Choroid plexus epithelial cell (primary cell): Measurements from ENCODE around the gene FNDC3B.

Experiments
- DNase-seq: peaks from one replicate; pipeline ENCODE4 v3.0.0-alpha.2; 2010; ENCODE audit warnings: low read depth
- H3K4me3 ChIP-seq: 2 replicates; pipeline ENCODE4 v1.5.1; 2011; ENCODE audit warnings: low read depth, mild to moderate bottlenecking, control low read depth, low read length, moderate library complexity
- TF ChIP-seq, protein P1 (sequence below): conservative IDR thresholded peaks from 2 replicates; pipeline ENCODE4 v1.5.1; 2011; ENCODE audit warnings: low read depth, mild to moderate bottlenecking, control low read depth, inconsistent platforms, low read length, moderate library complexity

FNDC3B gene

DNA sequence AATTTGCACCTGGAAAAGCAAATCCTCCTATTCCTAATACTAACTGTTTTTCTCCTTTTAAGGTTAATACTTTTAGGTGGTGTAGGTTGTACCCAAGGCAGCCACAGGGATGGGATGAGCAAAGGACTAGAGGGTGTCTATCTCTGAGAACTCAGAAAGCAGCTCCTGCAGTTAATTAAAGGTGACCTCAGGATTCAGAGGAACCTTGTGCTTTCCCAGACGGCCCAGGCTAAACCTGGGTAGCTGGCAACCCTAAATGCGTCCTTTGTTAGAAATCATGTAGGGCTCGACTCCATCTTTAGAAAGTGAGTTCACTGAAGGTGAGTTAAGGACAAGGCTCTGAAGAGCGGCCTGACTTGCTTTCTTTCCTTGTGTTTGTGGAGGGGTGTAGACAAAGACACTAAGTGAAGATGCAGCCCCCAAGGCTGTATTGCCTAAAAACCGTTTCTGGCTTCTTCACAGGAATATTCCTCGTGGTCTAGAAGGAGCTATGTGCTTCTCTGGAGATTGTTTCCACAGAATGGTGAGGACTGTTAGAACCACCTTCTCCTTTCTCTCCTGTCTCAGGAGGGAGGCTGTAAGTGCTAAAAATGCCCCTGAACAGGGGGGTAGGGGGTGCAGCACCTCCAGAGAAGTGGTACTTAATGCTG lies 14.9 kb downstream of the FNDC3B start:
- TF ChIP-seq, protein P1, sequence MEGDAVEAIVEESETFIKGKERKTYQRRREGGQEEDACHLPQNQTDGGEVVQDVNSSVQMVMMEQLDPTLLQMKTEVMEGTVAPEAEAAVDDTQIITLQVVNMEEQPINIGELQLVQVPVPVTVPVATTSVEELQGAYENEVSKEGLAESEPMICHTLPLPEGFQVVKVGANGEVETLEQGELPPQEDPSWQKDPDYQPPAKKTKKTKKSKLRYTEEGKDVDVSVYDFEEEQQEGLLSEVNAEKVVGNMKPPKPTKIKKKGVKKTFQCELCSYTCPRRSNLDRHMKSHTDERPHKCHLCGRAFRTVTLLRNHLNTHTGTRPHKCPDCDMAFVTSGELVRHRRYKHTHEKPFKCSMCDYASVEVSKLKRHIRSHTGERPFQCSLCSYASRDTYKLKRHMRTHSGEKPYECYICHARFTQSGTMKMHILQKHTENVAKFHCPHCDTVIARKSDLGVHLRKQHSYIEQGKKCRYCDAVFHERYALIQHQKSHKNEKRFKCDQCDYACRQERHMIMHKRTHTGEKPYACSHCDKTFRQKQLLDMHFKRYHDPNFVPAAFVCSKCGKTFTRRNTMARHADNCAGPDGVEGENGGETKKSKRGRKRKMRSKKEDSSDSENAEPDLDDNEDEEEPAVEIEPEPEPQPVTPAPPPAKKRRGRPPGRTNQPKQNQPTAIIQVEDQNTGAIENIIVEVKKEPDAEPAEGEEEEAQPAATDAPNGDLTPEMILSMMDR, result no peak
- no peak for DNase-seq
- no peak overlapping the region for H3K4me3 ChIP-seq

DNA sequence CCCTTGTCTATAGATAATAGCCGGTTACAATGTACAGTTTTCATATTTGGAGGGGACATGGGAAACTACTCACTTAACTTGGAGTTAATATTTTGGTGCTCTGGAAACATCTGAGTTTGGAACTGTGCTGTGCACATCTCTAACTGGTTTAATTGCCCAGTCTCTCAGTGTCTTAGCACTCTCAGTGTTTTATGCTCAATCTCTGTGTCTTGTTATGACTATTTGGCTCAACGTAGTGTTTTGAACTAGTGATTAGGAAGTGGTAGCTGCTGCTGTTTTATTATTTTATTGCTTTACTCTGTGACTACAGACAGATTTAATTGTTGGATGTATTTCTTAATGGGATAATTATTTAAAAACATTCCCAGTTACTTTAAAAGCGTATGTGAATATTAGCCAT lies 17.0 kb downstream of the FNDC3B start:
- DNase-seq, result no peak
- no peak overlapping the region for H3K4me3 ChIP-seq
- TF ChIP-seq, protein P1, result no peak

DNA sequence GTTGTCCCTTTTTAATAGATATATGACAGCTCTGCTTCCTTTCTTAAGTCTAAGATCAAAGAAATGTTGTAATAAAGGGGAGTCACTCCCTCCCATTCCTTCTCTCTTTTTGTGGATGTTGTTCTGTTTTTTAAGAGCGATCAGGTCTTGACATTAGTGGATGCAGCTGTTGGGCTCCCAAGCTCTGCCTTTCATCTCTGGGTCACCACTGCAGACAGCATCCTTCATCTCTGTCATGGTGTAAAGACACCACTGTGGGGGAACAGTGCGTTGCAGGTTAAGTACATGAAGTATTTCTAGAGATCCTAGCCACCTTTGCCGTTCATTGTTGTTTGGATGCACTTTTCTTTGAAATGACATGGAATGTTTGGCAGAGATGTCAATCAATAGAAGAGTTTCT lies 17.7 kb downstream of the FNDC3B start:
- DNase-seq, result no peak
- no peak overlapping the region for H3K4me3 ChIP-seq
- TF ChIP-seq, protein P1, result no peak

DNA sequence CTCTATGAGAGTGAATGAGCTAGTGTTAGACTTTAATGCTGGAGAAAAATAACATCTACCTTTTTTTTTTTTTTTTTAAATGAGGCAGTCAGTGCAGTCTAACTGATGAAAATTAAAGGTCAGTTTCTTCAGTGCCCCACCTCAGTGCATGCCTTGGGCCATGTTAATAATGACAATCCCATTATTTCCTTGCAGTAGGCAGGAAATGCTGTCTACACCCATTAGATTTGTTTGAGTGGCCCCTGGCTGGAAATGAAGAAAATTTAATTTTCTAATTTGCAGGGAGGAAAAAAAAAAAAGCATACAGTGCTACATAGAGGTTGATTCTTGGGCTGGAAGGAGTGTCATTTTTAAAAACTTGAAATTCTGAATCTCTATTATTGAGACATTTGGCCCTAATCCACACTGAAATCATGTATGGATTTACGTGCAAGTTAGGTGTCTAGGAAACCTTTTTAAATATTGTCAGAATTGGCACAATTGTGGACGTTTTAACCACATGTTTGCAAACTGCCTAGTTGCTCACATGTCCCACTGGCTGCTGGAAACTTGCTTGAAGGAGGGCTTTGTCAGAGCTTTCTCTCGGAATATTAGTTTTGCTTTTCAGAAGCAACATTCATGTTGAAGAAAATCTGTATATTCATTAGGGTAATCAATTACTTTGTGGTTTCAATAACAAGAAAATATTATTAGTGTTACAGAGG lies 18.4 kb downstream of the FNDC3B start:
- H3K4me3 ChIP-seq, result no peak overlapping the region
- DNase-seq, result no peak
- TF ChIP-seq, protein P1, result no peak

DNA sequence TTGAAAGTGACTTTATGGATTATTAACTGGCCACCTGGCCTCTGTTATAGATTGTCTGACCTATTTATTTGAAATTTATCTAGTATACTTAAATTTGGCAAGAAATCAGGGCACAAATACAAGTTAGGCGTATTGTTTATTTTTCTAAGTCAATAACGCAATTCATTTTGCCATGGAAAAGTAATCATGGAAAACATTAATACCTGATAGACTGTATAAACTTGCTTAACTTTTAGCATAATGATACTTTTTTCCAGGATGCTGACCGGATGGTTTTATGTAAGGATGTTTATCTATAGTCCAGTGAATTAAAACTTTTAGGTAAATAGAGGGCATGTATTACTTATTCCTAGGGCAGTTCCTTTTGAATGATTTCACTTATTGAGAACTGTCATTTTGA lies 20.2 kb downstream of the FNDC3B start:
- DNase-seq, result no peak
- TF ChIP-seq, protein P1, result no peak

DNA sequence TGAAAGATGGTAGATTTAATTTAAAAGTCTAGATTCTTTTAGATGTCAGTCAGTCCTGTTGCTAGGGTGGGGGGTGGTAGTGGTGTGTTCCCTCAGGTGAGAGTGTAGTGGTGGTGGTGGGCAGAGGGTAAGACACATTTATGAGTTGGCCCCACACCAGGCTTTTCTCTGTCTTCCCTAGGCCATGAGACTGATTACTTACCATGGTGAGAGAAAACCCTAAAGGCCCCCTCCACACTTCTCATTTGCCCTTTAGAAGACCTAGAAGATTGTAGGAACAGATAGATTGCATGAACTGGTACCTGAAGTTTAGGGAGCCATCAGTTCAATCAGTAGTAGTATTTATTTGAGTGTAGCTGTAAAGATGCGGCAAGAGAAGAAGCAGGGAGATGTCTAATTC lies 20.9 kb downstream of the FNDC3B start:
- H3K4me3 ChIP-seq, result no peak overlapping the region
- TF ChIP-seq, protein P1, result no peak
- no peak for DNase-seq

More for the DNA sequence above, 20.2 kb downstream of the FNDC3B start:
- H3K4me3 ChIP-seq, result no peak overlapping the region
